H7 (cell line): ENCODE data around the gene PIGX. TPM values are rescaled to one million over a fixed set of nuclear protein-coding genes. Genes with fewer than 3 reads are reported as not detected.

Experiments
- DNase-seq: peaks from one replicate; pipeline ENCODE4 v3.0.0; 2012
- H3K27me3 ChIP-seq: 2 replicates; pipeline ENCODE4 v1.6.0; 2011; ENCODE audit warnings: mild to moderate bottlenecking, low read length; ENCODE audit not compliant: control insufficient read depth, insufficient read depth
- H3K36me3 ChIP-seq: replicated peaks from 2 replicates; pipeline ENCODE4 v1.5.1; 2011; ENCODE audit warnings: low read length; ENCODE audit not compliant: control insufficient read depth, insufficient read depth
- H3K4me3 ChIP-seq: 2 replicates; pipeline ENCODE4 v1.5.1; 2011; ENCODE audit warnings: low read depth, mild to moderate bottlenecking, control low read depth, low read length, moderate library complexity; ENCODE audit not compliant: insufficient read depth
- total RNA-seq: library from RNA; depleted of rRNA; stranded (reverse); fragments of >200 nt; shearing (Covaris generic); gene quantifications from 2 replicates; pipeline ENCODE4 v1.2.3, GENCODE V29; 2014; rRNA removed

The PIGX gene
- 18.0 and 25.9 TPM in 2 replicates for total RNA-seq

GRCh38 chr3:196711838-196712513, at the start of gene PIGX, which contains the start of gene CEP19:
Gene PIGX (plus strand): TSS chr3:196712377.
Gene CEP19 (minus strand): TSS chr3:196712250. CDS start chr3:196708657, 3,593 bp downstream.
- Histone ChIP-seq H3K27me3 (no peaks in the 10 kb centered on the region), H3K4me3 (peak within 1 kb of the TSS; percentile 82), H3K36me3 (no peaks in the 10 kb centered on the region)
- DNase-seq: peak; percentile 94

- Histone ChIP-seq H3K4me3 (no peak overlapping the region), H3K36me3 (no peaks in the 10 kb centered on the region; the same call in none of the 2 replicates), H3K27me3 (no peaks in the 10 kb centered on the region)
- no peak for DNase-seq
These were observed 49.2 kb upstream of the PIGX start for GRCh38 chr3:196662711-196663571.

DNA sequence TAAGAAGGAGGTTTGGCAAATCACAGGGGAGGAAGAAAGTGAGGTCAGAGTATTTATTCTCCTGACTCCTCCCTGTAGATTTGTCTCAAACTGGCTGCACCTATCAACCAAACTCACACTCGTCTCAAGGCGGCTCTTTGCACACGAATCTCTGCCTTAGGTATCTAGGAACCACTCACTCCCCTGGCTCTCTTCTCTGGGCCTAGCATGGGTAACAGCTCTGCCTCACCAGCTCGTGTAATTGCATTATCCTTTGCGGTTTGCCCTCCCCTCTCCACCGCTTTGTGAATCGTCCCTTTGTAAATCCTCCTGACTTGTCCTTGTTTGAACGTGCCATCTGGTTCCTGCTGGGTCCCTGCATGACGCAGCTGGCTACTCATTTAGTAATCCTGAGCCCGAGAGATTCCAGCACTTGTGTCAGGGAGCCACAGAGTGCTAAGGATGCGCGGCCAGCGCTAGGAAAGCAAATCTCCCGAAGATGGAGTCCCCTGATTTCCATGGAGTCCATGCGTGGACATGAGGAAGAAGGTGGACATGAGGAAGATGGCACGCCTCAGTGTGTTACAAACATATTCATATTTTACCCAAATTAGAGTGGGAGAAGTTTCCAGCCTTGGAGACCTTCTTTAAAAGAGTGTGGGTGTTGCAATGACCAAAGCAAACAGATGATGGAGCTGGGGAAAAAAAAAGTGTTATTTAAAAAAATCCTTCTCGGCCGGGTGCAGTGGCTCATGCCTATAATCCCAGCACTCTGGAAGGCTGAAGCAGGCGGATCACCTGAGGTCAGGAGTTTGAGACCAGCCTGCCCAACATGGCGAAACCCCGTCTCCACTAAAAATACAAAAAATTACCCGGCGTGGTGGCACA, 45.9 kb upstream of the PIGX start:
- Histone ChIP-seq H3K27me3 (no peaks in the 10 kb centered on the region), H3K4me3 (no peak overlapping the region), H3K36me3 (no peaks in the 10 kb centered on the region)
- DNase-seq: peak; percentile 79

- no peak for DNase-seq
- Histone ChIP-seq H3K4me3 (no peak overlapping the region), H3K36me3 (no peaks in the 10 kb centered on the region), H3K27me3 (no peaks in the 10 kb centered on the region)
These were observed 44.9 kb upstream of the PIGX start for GRCh38 chr3:196667056-196667825.

DNA sequence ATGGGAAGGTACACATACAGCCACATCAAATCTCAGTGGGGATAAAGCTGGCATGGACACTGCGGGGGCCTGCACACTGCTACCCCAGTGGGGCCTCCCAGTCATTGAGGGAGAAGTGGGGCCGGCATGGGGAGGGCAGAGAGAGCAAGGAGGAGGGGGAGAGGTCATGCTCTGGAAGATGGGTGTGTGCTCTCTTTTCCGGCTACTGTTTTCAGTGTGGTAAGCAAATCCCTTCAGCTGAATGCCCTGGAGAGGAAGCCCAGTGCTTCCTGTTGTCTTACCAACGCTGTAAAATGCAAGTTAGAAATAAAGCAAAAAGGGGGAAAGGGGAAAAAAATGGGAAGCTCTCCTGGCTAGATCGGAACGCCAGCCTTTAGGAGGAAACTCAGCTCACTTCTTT, 41.8 kb upstream of the PIGX start:
- no peak overlapping the region for H3K4me3 ChIP-seq
- DNase-seq: no peak
- no peaks in the 10 kb centered on the region for H3K36me3 ChIP-seq
- no peaks in the 10 kb centered on the region for H3K27me3 ChIP-seq

GRCh38 chr3:196673632-196674031, 38.5 kb upstream of the PIGX start:
- no peaks in the 10 kb centered on the region for H3K36me3 ChIP-seq
- H3K27me3 ChIP-seq: no peaks in the 10 kb centered on the region
- no peak overlapping the region for H3K4me3 ChIP-seq
- DNase-seq: no peak

DNA sequence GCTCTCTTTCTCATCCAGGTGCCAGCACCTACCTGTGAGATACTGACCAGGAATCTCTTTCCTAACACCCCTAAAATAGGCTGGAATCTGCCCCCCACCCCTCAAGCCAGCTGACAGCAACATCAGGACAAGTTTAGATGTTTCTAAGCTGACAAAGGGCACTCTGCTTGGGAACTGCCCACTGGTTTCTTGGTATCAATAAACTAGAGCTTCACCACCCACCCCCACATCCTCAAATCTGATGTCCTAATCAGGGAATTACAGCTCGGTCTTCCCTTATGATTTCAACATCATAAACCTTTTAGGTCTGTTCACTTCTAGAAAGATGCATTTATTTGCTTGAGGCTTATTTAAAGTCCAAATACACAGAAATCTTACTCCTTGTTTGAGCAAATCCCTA, 34.8 kb upstream of the PIGX start:
- DNase-seq: no peak
- Histone ChIP-seq H3K4me3 (no peak overlapping the region), H3K36me3 (no peaks in the 10 kb centered on the region), H3K27me3 (no peaks in the 10 kb centered on the region)

- no peak for DNase-seq
- no peaks in the 10 kb centered on the region for H3K36me3 ChIP-seq
- H3K27me3 ChIP-seq: no peaks in the 10 kb centered on the region
- H3K4me3 ChIP-seq: no peak overlapping the region
These were observed 34.2 kb upstream of the PIGX start for GRCh38 chr3:196677931-196678330.

GRCh38 chr3:196684548-196685407, 27.4 kb upstream of the PIGX start:
- Histone ChIP-seq H3K36me3 (no peaks in the 10 kb centered on the region), H3K27me3 (no peaks in the 10 kb centered on the region), H3K4me3 (no peak overlapping the region)
- DNase-seq: peak; percentile 65

DNA sequence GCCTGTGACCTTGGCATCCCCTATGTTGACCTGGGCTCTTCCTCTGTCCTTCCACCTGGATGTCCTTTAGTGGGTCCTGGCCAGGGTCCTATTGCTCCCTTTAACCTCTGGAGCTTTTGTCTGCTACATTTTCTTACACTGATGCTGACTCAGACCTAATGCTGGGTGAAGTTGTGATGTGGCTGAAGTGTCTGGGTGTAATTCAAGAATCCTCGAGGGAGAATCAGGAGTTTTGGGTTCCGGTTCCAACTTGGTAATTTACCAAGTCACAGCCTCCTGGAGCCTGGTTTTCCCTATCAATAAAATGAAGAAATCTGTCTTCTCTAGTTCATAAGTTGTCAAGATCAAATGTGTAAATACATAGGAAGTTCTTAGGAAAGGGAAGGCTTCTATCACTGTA, 25.7 kb upstream of the PIGX start:
- H3K27me3 ChIP-seq: no peaks in the 10 kb centered on the region
- DNase-seq: no peak

GRCh38 chr3:196688349-196688748, 23.8 kb upstream of the PIGX start:
- Histone ChIP-seq H3K27me3 (no peaks in the 10 kb centered on the region), H3K36me3 (no peaks in the 10 kb centered on the region), H3K4me3 (no peak overlapping the region)
- no peak for DNase-seq

More for the DNA sequence above, 25.7 kb upstream of the PIGX start:
- no peaks in the 10 kb centered on the region for H3K36me3 ChIP-seq
- H3K4me3 ChIP-seq: no peak overlapping the region

DNA sequence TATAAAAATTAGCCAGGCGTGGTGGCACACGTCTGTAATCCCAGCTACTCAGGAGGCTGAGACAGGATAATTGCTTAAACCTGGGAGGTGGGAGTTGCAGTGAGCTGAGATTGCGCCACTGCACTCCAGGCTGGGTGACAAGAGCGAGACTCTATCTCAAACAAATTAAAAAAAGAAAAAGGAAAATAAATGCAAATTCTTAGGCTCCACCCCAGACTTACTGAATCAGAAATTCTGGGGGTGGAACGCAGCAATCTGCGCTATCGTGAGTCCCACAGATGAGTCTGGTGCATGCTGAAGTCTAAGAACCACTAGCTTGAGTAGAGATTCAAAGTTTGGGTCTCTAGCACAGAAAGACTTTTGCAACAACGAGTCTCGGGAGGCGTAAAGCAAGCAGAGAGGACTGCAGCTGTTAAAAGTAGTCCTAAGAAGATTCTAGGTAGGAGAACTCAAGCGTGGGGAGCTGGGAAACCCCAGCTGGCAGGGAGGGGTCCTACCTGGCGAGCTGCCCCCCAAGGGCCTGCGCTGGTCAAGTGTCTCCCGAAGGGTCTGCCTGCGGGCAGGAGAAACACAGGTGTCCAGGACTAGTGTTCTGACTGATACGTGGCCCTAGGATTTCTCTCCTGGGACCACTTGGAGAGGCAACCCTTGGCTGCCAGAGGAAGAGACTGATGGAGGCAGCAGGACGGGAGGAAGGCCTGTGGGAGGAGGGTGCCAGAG, 22.1 kb upstream of the PIGX start:
- Histone ChIP-seq H3K27me3 (no peaks in the 10 kb centered on the region), H3K4me3 (no peak overlapping the region), H3K36me3 (no peaks in the 10 kb centered on the region)
- no peak for DNase-seq

DNA sequence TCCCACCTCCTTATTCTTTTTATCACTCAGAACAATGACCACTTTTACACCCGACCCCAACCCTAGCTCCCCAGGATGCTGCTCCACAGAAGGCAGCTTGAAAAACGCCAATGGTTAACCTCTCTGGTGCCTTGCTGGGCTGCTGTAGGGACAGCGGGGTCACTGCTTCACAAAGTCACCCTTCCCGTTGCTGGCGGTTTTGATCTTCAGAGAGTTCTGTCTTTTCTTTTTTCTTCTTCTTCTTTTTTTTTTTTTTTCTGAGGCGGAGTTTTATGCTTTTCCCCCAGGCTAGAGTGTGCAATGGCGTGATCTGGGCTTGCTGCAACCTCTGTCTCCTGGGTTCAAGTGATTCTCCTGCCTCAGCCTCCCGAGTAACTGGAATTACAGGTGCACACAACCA, 20.8 kb upstream of the PIGX start:
- Histone ChIP-seq H3K36me3 (no peaks in the 10 kb centered on the region), H3K4me3 (no peak overlapping the region), H3K27me3 (no peaks in the 10 kb centered on the region)
- DNase-seq: no peak
